ENCODE results near the gene CASP12.
"Not testable (repeated sequence)": the region's sequence is repeated elsewhere in the genome, so short reads cannot be mapped to it uniquely, and the experiment has no call there.

CASP12 gene

DNA sequence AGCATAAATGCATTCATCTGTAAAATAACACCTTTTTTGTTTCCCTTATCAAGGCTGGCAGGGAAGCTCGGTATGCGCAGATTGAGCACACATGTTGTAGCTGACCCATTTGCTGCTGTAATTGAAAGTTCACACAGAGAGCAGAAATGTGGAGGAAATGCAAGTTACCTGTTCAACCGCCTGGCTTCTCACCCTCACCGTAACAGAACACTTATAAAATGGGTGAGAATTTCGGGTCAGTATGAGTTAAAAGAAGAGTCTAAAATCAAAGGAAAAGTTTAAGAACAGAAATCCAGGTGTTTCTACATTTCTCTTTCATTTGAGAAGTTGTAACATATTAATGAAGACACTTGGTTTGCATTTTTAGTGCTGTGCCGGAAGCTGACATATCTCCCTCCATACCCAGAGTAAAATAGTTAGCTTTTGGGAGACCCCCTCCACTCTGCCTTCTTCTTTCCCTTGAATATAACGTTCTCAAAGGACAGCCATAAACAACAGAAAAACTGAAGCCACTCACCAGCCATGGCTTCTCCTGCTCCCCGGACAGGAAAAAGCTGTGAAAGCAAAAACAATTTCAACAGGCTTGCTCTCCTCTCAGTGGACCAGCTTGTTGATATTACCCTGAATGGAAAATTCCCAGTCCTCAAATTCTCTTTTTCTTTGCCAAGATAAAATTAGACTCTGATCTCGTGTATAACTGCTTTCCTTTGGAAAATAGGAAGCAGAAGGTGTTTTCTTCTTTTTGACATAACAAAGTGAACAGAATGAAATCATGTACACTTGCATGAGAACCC lies at the start of gene CASP12:
Gene CASP12 (minus strand): TSS at position 570 of the 794 bp plus-strand sequence.
- DNase-seq (ENCODE audit: low spot score): no peak

DNA sequence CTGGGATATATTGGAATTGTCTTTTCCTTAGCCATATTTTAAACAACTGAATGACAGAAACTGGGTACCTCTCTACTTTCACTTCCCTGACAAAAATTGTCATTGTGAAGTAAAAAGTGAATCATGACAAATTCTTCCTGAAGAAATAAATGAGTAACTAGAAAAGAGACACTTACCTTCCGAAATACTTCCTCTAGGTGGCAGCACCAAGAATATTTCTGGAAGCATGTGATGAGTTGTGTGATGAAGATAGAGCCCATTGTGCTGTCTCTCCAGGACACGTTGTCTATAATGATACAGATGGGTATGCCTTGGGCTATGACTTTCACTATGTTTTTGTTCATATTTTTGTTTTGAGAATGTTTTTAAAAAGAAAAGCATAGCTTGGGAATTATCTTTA lies 48.6 kb upstream of the CASP12 start:
- DNase-seq (ENCODE audit: low spot score): peak; percentile 45

DNA sequence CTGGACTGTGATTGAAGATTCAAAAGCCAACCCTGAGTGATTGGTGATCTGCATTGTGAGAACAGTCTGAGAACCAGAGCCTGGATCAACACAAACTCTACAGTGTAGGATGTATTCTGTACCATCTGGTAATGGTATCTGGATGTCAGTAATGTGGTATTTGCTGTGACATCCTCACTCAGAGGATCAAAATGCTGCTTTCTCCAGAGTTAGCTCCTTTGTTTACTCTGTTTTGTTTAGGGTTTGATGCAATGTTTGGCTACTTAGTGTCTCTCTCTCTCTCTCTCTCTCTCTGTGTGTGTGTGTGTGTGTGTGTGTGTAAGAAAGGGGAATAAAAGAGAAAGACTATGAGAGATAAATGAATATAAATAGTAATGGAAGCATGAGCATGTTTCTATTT lies 45.8 kb upstream of the CASP12 start:
- no peak for DNase-seq (ENCODE audit: low spot score)

DNA sequence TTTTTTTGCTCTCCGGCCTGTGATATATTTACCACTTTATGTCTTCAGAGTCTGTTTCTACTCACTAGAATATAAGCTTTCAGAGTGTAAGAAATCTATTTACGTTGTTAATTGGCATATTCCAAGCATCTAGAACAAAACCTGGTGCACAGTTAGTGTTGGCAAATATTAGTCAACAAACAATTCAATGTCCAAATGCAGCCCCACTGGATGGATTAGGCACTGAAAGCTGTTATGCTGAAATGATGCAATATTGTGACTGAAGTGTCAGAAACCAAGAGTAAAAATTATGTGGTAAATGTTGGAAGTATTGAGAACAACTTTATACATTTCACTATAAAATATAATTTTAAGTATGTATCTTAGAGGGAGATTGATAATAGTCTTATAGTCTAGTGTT lies 45.3 kb upstream of the CASP12 start:
- DNase-seq (ENCODE audit: low spot score): no peak

DNA sequence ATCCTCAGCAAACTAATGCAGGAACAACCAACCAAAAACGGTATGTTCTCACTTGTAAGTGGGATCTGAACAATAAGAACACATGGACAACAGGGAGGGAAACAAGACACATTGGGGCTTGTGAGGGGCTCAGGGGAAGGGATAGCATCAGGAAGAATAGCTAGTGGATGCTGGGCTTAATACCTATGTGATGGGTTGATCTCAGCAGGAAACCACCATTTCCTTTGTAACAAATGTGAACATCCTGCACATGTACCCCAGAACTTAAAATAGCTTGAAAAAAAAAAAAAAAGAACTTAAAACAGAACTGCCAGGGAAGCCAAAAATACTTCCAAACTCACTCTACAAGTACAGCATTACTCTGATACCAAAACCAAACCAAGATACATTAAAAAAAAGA lies 36.3 kb upstream of the CASP12 start:
- DNase-seq (ENCODE audit: low spot score): no peak

DNA sequence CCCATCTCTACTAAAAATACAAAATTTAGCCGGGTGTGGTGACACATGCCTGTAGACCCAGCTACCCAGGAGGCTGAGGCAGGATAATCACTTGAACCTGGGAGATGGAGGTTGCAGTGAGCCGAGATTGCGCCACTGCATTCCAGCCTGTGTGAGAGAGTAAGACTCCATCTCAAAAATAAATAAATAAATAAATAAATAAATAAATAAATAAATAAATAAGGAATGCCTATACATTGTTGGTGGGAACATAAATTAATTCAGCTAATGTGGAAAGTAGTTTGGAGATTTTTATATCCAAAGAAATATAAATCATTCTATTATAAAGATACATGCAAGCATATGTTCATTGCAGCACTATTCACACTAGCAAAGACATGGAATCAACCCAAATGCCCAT lies 35.8 kb upstream of the CASP12 start:
- DNase-seq (ENCODE audit: low spot score): not testable (repeated sequence)

DNA sequence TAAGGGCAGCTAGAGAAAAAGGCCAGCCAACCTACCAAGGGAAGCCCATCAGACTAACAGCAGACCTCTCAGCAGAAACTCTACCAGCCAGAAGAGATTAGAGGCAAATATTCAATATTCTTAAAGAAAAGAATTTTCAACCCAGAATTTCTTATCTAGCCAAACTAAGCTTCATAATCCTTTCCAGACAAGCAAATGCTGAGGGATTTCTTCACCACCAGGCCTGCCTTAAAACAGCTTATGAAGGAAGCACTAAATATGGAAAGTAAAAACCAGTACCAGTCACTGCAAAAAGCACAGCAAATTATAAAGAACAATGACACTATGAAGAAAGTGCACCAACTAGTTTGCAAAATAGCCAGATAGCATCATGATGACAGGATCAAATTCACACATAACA lies 30.6 kb upstream of the CASP12 start:
- DNase-seq (ENCODE audit: low spot score): no peak

DNA sequence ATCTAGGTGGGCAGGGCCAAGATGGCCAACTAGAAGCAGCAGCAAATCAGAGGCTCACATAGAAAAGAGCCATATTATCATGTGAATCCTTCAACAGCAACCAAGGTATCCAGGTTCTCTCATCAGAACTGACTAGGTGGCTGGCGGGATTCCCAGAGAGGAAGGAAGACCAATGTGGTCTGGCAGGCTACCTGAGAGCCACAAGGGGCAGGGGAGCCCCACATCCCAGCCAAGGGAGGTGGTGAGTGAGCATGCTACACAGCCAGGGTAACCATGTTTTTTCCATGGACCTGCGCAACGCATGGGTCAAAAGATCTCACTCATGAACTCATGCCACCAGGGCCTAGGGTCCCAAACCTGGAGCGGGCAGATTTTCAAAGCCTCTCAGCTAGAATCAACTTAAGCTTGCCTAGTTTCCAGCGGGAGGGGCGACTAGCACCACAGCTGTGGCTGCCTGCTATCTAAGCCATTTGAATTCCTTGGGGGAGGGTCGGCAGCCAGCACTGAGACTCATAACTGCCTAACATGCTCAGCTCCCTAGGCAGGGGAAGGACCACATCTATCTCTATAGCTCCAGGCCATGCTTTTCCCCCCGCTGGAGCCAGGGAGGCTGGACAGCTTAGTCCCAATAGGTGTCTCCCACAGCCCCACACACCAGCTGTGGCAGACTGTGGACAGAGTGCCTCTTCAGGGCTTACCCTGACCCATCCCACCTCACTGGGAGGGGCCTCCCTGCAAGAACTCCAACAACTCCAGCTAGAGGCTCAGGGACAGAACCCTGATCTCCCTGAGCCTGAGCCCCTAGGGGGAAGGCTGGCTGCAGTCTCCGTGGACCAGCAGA lies 28.7 kb upstream of the CASP12 start:
- no peak for DNase-seq (ENCODE audit: low spot score)

DNA sequence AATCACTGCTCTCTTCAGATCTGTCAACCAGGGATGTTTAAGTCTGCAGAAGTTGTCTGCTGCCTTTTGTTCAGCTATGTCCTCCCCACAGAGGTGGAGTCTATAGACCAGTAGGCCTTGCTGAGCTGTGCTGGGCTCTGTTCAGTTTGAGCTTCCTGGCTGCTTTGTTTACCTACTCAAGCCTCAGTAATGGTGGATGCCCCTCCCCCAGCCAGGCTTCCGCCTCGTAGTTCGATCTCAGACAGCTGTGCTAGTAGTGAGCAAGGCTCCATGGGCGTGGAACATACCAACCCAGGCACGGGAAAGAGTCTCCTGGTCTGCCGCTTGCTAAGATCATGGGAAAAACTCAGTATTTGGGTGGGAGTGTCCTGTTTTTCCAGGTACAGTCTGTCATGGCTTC lies 27.6 kb upstream of the CASP12 start:
- DNase-seq (ENCODE audit: low spot score): no peak

DNA sequence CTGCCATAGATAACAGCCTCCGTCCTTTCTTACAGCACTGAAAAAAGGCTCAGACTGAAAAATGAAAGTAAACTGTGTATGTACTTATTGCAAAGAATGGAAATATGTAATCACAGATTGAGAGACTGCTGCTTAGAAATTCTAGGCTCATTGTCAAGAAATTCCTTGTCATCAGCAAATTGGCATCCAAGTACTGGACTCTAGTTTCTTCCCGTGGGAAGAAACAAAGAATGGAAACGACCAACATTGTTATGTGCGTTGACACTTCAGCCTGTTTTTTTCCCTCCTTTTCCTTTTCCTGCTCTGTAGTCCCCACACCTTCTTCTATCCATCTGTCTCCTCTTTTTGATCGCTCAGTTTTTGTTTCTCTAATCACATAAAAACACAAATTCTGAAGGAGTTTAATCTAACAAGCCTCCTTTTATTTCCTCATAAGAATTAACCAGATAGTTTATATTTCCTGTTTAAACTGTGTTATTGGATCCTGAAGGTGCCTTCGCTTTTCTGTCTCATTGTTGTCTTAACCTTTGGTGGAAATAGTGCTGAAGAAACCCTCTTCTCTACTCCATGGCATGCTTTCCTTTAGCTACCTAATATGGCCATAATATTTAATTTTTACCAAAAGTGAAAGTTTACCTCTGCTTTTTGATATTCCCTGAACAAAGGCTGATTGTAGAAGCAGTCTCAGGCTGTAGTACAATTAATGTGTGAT lies 20.0 kb upstream of the CASP12 start:
- peak; percentile 39 for DNase-seq (ENCODE audit: low spot score)

DNA sequence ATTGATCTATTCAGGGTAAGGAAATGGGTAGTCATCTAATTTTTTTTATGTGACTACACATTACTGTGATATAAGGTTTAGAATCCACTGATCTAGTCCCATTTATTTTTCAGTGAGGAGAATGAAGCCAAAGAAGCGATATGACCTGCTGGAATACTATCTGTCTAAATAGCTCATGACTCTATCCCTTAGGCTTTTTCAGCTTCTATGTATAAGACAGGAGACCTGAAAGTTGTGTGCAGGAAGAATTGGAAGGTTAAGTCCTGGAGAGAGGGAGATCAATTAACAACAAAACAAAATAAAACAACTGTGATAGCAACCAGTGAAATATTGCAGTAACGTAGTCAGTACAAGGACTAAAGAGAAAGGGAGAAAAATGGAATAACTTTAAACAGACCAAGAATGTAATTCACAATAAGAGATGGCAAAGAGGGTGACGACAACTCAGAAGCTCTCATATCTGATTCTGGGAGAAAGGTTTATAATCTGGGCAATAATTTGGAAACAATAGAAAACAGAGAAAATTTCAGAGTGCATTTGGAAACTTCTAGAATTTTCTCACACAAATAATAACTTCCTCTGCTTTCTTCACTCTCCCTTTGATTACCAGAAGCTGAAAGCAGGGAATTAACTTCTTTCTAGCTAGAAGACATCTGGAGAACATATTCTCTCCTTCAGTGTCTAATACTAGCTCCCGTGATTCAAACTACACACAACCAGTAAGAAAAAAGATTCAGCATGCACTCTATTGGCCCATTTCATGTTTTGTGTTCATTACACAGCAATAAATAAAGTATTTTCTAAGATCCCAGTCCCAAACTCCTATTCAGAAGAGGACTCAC lies 19.2 kb upstream of the CASP12 start:
- peak; percentile 14 for DNase-seq (ENCODE audit: low spot score)

DNA sequence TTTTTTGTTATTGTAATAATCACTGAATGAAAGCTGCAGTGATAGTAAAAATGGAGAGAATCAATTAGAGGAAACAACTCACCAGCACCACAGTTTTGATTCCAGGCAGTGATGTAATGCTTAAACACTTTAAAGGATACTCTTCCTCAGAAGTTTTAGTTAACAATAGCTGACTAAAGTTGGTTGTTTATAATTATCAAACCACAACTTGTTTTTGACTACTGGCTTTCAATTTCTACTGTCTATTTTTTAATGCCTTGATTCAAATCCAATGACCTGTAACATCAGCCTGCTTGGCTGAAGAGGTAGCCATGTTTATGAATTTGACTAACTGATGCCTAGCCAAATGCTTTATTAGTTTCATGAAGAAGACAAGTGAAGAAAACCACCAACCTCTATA lies 18.2 kb upstream of the CASP12 start:
- no peak for DNase-seq (ENCODE audit: low spot score)

DNA sequence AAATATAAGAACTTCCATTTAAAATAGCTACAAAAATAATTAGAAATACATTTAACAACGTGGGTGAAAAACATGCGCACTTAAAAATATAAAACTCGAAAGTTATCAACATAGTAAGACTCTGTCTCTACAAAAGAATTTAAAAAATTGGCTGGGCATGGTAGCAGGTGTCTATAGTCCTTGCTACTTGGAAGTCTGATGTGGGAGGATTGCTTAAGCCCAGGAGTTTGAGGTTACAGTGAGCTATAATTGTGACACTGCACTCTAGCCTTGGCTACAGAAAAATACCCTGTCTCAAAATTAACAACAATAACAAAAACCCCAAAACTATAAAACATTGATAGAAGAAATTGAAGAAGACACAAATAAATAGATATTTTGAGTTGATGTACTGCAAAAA lies 13.8 kb upstream of the CASP12 start:
- no peak for DNase-seq (ENCODE audit: low spot score)

DNA sequence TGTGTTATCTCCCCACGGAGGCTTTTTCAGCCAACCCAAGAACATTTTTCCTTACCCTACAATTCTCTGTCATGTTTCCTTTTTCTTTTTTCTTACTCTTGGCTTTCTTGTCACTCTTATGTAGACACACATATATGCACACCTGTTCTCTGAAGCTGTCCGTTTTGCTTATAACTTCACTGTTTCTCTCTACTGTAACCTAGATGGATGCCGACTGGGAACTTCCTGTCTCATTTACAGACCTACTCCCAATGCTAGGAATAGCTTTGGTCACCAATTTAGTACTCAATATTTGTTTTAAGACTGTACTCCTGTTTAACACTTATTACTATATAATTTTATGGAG lies 9.9 kb upstream of the CASP12 start:
- no peak for DNase-seq (ENCODE audit: low spot score)

DNA sequence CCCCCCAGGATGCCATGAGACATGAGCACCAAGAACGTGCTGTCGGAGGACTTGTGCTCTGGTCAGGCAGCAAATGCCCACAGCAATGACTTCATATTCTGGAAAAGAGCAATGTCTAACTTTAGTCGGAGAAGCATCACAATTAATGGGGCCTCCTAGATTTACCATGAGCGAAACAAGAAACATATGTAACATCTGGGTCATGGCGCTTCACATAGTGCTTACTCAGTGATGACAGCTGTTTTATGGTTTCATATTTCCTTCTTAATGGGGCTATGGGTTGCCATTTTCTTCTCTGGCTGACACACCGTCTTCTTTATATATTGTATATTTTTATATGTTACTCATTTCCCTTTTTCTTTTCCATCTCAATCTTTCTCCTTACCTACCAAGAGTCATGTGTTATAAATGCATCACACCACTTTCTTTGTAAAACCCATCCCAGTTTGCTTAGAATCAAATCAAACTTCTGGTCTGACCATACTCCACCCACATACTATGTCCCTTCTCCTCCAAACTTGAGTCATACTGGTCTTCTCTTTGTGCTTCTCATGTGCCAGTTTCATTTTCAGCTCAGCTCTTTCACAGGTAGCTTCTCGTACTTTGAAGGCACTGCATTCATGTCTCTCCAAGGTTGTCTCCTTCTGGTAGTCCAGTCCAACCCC lies 9.4 kb upstream of the CASP12 start:
- DNase-seq (ENCODE audit: low spot score): no peak

DNA sequence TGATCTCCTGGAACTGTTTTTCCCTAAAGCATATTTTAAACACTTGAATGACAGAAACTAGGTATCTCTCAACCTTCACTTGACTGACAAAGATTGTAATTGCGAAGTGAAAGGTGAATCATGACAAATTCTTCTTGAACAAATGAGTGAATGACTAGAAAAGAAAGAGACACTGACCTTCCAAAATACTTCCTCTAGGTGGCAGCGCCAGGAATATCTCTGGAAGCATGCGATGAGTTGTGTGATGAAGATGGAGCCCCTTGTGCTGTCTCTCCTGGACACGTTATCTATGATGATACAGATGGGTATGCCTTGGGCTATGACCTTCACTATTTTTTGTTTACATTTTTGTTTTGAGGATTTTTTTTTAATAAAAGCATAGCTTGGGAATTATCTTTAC lies 7.0 kb upstream of the CASP12 start:
- no peak for DNase-seq (ENCODE audit: low spot score)

DNA sequence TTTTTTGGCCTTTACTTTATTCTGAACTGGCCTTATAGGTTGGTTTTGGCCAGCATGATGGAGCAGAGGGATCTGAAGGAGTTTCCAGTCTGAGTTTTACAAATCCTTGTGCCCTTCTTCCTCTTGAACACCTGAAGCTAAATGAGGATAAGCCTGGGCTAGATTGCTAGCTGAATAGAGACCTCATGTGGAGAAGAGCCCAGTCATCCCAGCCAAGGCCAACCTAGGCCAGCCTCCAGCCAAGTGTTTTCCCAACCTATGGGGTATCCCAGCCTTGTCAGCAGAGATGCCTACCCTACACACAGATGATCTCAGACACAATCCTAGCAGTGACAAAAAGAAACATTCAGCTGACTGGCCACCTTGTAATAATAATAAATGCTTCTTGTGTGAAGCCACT lies 966 bp upstream of the CASP12 start:
- DNase-seq (ENCODE audit: low spot score): no peak

DNA sequence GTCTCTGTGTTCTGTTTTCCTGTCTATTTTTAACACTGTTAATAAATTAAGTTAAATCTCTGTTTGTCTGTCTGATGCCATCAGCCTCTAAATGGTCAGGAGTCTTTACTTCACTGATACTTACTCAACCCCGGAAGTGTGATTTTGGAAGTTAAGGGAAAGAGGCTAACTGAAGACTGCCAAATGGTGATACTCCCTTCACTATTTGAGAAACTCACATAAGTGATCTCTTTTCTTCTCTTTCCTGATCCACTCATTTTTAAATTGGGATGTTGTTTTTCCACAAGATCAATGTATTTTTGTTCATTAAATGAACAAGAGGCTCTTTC lies 389 bp upstream of the CASP12 start:
- no peak for DNase-seq (ENCODE audit: low spot score)

DNA sequence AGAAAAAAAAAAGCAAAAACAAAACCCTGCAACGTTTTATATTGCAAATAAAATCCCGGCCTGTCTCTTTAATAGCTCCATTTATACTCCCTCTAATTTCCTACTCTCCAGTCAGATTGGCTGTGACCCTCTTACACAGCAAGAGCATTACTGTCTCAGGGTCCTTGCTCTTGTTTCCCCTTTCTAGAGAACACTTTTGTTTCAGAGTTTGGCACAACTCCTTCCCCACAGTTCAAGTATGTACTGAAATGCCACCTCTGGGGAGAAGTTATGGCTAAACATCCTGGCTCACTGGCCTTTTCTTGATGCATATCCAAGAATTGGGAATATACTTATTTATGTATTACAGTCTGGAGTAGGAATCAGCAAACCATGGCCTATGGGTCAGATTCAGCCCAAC lies 2.6 kb downstream of the CASP12 start:
- DNase-seq (ENCODE audit: low spot score): no peak

DNA sequence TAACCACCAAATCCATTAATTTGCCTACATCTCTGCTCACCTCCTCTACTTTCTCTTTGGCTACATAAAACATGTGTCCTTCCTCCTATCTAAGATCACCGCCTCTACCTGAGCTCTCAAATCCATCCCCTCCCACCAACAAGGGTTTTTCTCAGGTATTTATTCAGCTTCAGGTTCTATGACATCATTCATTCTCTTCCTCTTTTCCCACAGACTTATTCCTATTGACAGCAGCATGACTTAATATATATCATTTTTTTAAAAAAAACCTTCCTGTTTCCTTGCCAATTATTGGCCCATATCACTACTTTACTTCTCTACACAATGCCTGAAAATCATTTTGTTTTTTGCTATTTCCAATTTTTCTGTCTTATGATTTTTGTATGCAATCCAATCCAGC lies 4.4 kb downstream of the CASP12 start:
- no peak for DNase-seq (ENCODE audit: low spot score)

DNA sequence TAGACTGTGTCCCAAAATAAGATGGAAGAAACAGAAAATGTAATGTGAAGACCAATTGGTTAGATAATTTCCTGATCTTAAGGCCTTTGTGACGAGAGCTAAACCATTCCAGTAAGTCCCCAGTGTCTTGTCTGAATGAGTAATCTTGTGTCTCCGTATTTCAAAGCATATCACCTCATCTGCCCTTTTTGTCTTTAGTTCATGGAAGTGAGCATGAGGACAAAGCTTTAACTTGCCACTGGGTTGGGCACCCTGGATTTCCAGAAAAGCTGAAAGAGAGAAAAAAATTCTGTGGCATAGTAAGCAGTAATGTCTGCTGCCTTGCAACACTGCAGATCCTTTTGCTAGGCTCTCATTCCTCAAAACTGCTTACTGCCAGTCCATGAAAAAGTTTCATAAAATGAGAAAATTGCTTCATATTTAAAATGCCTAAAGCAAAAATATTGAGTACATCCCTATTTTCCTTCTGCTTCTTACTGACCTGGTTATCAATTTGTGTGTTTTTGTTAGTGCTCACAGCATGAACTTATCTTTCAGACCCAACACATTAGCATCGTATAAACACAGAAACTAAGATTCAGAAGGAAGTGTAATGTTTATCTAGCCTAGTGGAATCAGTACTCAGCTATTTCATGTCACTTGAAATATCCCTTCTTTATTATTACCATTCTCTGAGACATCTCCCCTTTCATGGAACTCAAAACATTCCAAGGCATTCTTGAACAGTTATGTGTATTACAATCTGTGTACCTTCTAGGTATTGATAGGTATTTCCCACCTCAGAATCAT lies 5.3 kb downstream of the CASP12 start:
- DNase-seq (ENCODE audit: low spot score): no peak

Measured in GM03348 (cell line).